HG03378 (cell line): ENCODE measurements around the gene SEMA3D.

Experiments used
- ATAC-seq: cut with Tn5 transposase; IDR thresholded peaks from one replicate; pipeline ENCODE4 v1.9.1; 2021; ENCODE audit warnings: mild to moderate bottlenecking, moderate library complexity; ENCODE audit not compliant: unreplicated experiment

The SEMA3D gene

GRCh38 chr7:85186521-85187241, at the start of gene SEMA3D:
TSS of gene SEMA3D (minus strand) at chr7:85187056. CDS start at chr7:85121891, 65,165 bp downstream.
- ATAC-seq: peak; percentile 81

DNA sequence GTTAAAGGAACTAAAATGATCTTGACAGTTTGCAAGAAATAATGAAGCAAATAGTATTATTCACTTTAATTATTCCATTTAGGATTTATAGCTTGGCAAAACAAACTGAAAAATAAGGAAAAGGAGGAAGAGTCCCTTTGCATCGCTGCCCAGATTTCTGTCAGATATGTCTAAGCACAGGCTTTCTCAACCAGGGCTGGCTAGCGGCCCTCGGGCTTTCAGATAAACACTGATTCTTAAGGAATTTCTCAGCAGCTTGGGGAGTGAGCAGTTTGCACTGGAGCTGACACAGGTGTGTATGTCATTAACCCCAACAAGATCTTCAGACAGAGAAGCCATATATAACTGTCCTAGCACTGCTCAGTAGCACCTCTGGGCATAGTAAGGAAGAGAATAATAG, 47.9 kb upstream of the SEMA3D start:
- no peak for ATAC-seq

DNA sequence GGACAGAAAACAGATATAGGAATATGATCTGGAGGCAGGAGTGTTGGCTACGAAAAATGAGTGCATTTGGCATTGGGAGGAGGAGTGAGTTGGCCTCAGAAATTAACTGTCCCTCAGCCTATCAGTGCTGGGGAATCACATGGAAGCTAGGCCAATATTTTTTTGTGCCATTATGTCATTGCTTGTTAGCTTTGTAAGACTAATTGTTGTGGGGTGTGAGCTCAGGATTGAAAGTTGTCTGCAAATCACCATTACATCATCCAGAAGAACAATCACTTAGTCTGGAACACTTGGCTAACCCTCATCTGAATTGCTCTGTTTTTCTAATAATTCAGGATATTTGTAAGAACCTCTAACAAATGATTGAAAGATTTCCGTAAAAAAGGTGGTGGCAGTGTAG, 45.2 kb upstream of the SEMA3D start:
- ATAC-seq: no peak

DNA sequence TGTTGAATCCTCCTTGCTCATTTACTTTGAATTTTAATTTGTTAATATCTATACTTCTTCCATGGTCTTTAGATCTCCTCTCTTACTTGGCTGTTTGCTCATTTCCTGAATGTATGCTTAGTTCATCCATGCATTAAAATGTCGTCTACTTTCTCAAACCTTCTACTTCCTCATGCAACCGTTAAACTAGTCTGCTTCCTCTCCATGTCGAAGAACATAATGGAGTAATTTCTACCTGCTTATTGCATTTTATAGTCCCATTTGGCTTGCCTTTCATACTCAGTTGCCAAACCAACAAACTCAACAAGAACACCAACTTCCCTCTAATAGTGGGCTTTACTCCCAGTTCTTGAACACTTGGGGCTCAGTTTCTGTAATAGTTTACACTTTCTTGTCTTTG, 43.8 kb upstream of the SEMA3D start:
- ATAC-seq: no peak

DNA sequence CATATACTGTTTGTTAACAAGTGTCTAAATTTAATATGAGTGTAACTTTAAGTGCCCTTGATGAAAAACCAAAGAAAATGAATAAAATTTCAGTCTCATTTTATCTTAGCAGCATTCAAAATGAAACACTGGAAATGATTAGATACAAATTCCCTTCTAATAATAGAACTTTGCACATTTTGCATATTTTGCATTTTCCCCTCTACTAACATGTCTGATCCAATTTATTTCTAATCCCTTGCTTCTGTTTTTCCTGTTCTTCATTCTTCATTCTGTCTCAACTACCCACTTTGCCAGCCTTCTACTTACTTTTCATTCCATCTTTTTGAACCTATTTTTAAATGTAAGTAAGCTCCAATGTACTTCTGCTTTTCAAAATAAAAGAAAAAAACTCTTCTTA, 42.7 kb upstream of the SEMA3D start:
- ATAC-seq: no peak

DNA sequence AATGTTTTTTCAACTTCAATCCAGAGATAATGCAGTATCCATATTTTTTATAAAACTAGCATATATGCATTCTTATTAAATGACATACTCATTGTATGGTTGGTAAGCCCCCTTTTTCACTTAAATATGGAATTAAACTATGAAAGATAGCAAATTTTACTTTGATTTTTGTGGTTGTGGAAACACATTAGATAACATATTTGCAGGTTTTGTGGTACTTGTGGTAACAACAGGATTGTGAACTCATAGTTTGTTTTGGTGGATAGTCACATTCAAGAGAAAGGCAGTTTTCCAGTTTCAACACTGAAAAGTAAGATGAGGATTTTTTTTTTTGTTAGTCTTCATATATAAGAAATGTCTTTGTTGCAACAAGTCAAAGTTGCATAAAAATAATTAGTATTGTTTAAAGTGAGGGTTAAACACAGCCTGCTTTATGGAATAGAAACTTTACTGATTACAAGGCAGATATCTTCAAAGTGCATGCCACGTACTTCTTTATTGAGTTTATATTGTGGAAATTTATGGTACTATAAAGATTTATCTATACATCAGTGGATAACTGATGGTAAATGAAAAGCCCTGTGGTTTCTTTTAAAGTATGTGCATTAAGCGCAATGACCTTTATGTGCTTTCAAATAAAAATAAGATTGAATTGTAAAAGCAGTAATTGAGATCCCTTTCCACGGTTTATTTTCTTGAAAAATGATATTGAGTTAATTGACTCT, 39.7 kb upstream of the SEMA3D start:
- no peak for ATAC-seq

GRCh38 chr7:85224171-85224570, 37.3 kb upstream of the SEMA3D start:
- ATAC-seq: no peak

GRCh38 chr7:85222522-85222921, 35.7 kb upstream of the SEMA3D start:
- no peak for ATAC-seq

DNA sequence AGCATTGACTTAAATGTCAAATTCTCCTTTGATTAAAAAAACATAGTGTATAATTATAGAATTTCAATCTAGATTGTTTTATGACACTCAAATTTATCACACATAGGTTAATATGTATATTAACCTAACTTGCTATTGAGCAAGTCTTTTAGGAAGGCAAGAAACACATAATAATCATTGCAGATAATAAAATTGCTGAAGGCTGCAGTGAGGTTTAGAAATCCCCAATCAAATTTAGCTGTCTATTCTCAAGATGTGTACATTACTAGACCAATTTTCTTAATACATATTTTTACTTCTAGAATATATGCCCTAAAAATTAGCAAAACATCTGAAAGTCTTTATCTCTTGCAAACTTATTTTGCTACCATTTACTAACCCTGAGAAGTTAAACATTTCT, 34.9 kb upstream of the SEMA3D start:
- no peak for ATAC-seq

- no peak for ATAC-seq
Measured at GRCh38 chr7:85220651-85221050, 33.8 kb upstream of the SEMA3D start.

DNA sequence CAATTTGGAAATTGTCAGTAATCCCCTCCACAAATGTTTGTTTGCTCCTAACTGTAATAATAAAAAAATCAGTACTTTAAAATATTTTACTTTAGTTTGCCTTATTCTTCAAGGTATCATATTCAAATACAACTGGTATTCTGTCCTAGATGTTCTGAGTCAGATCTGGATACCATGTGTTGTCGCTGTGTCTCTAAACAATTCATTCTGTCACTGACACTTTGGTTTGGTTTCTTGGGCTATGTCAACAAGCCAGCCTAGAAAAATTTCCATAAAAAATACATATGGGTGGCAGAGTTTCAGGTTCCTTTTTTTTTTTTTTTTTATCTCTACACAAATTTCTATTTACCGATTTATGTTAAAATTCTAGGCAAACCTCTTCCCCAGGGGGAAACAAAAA, 33.2 kb upstream of the SEMA3D start:
- ATAC-seq: no peak

DNA sequence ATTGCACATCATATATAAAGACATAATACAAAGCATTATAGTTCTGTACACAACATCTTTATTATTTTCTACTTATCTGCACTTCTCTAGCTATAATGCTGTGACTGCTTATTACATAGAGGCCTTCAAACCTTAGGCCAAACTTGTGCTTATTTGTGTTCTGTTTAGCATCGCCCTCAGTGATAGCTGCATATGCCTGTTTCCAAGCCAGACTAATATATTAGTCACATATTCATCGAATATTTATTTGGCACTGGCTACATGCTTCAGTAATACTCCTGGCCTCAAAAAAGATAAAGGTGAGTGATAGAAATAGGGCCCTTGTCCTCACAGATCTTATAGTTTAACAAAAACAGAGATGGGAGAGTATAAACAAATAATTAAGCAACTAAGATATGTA, 30.2 kb upstream of the SEMA3D start:
- no peak for ATAC-seq

DNA sequence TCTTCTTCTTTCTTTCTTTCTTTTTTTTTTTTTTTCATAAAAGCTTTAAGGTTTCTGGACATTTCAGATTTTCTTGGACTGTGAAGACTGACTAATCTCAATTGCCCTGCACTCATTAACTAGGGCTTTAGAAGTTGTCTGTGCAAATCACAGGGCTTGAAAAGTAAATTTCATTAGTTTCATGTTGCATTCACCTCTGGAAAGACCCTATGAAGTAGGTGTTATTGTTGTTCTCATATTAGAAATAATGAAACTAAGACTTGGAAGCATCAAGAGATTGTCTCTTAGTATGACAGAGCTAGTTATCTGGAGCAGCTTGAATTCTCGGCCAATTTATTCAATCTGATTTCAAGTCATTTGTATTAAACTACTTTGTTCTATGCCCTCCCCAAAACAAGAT, 28.2 kb upstream of the SEMA3D start:
- ATAC-seq: peak; percentile 93

DNA sequence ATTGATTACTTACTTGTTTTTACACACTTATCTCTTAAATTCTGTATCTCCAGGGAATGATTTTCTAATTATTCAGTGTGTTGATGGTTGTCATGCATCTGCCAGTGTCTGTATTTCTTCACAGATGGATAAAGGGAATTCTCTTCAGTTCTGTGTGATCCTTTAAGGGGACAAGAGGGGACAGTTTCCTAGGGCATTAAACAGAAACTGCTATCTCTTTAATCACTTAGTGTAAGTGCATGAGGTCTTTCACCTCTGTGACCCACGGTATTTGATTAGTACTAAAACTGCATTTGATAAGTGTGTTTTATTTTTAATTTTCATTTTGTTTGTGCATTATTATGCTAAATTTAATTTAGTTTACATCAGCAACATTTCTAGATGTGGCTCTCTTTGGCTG, 26.6 kb upstream of the SEMA3D start:
- ATAC-seq: no peak

DNA sequence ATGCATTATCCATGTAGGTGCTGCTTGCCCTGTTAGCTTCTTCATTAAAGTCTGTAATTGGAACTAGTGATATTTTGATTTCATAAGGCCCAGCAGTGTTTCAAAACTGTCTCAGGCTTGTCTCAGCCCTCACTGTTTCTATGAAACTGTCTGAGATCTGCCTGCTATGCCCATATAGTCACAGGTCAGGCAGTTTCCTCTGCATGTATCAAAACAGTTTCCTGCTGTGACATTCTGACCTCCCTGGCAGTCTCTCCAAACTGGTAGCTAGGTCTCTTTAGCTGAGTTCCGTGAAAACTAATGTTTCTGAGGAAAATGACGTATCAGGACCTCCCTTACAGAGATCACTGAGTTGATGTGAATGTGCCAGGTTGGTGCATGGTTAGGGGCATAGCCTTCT, 18.9 kb upstream of the SEMA3D start:
- no peak for ATAC-seq

DNA sequence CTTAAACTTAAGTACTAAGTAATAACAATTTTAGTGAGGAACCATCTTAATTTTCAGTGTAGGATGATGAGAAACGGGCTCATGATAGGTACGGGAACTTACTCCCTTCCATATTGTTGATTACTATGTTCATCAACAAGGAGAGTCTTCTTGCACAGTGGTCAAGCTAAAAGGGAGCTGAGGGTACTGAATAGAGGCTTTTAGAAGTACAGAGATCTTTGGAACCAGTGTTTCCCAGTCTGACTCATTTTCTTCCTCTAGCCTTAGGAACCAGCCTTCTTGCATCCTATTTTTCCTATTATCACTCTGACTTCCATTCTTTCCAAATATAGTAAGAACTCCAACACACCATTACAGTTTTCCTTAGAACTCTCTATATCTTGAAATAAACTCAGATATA, 17.6 kb upstream of the SEMA3D start:
- ATAC-seq: no peak

DNA sequence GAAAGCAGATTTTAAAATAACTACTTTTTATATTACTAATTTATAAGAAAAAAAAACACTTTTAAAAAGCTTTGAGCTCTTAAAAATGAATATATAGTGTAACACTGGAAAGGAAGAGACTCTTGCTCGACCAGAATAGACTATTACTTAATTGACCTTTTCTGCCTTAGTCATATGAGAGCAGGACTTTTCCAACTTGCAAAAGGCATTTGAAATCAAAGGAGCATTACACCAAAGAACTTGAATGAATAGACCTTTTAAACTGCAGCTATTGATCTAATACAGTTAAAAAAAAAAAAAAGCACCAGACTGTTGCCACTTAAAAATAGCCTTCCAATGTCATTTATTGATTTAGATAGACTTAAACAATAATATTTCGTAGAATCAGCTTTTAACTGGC, 17.2 kb upstream of the SEMA3D start:
- no peak for ATAC-seq

- ATAC-seq: no peak
Measured at GRCh38 chr7:85201209-85201608, 14.4 kb upstream of the SEMA3D start.

- ATAC-seq: no peak
Measured at GRCh38 chr7:85196696-85197095, 9.8 kb upstream of the SEMA3D start.

DNA sequence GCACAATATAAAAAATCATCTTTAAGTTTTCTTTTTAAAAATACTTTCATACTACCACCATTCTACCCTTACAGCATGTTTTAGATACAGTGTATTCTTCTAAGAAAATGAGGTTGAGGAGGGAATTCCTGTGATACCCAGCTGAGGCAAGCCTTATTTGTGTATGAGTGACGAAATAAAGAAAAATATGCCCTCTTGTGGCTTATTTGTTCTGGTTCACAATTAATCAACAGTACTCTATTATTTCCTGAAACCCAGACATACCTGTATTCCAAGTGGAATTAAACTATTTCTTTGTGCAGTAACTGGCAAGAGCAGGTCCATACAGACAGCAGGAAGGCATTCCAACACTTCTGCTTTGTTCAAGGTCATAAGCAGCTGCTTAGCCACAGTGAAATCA, 4.5 kb upstream of the SEMA3D start:
- no peak for ATAC-seq

DNA sequence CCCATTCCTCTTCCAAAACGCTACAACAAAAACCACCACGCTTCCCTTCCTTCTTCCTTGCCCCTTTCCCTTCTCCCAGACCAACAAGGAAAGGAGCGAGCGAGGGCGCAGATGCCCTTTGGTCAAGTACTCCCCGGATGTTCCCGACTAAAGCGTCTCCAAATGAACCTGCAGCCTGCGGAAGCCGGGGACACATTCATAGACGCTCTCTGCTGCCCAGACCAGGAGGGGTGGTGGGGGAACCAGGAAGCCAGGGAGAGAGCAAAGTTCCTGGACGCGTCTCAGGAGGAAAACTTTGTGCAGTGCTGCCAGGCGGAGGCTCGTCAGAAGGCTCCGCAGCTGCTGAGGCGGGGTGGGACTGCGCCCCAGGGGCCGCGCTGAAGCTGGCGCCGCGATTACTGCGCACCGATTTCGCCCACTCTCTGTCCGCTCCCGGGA, 754 bp downstream of the SEMA3D start:
- no peak for ATAC-seq

DNA sequence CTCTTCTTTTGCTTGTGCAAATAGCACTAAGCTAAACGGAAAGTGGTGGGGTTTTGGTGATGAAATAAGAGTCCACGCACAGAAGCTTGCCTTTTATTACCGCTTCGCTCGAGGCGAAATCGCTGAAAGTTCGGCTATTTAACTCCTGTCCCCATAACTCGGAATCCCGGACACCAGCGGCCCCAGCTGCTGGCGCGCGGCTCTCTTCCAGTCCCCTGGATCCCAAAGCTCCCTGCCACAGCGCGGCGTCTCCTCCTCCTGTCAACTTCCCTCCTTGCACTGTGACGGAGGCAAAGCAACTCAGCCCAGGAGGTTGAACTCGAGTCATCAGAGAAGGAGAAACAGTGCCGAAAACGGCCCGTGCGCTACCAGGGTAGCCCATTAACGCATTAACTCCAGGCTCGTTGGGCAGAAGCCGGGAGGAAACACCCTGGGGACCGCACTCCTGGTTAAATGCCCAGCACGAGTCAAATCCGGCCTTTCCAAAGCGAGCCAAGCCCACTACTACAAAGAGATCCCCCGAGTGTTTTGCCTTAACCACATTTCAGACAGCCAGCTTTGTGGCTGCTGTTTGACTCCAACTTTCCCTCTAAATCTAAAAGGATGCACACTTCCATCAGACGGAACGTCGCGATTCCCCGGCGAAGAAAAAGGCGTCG, 1.3 kb downstream of the SEMA3D start:
- no peak for ATAC-seq
